Mucosa of descending colon (tissue), 3 donors: ENCODE results near the gene ZSWIM6. TPM values are rescaled to one million over a fixed set of nuclear protein-coding genes. Genes with fewer than 3 reads are reported as not detected.

Source experiments
- ATAC-seq: fragments of 200-7000 bp; cut with Tn5 transposase; one replicate; pipeline ENCODE4 v1.9.1; 2020; ENCODE audit warnings: mild to moderate bottlenecking, moderate library complexity
- DNase-seq, 3 donors: peaks; one replicate each; pipeline ENCODE4 v3.0.0-alpha.2; 2020
- H3K36me3 ChIP-seq: fragments of 200-600 bp; one replicate; pipeline ENCODE4 v1.8.0; 2021; ENCODE audit warnings: low read depth, mild to moderate bottlenecking
- H3K4me1 ChIP-seq: fragments of 200-600 bp; one replicate; pipeline ENCODE4 v1.8.0; 2021; ENCODE audit warnings: low read depth, mild to moderate bottlenecking
- H3K4me3 ChIP-seq: fragments of 200-600 bp; one replicate; pipeline ENCODE4 v1.8.0; 2021; ENCODE audit warnings: mild to moderate bottlenecking
- H3K9me3 ChIP-seq: fragments of 200-600 bp; one replicate; pipeline ENCODE4 v1.8.0; 2021; ENCODE audit warnings: mild to moderate bottlenecking
- intact Hi-C, 2 donors: fragments of 100-400 bp; cut with DNase I in 1 of 2; cut with micrococcal nuclease in 1 of 2; formaldehyde crosslinking; loops; one replicate each; pipeline versions ENCODE4 v1.11.0 to v1.11.1; 2022; cut with DNase I, micrococcal nuclease
- total RNA-seq, 3 donors: library from RNA; stranded (reverse); fragmentation: NEBNext Ultra II Directional in 2 of 3; extraction: Animal tissue kit (Norgen Biotek cat#: 25700) in 2 of 3; gene quantifications; one replicate each; pipeline versions ENCODE4 v1.2.1 to v1.2.4, GENCODE V29; 2021 to 2023
- TF ChIP-seq, protein P1 (sequence below): fragments of 200-600 bp; IDR thresholded peaks from one replicate; pipeline ENCODE4 v1.8.0; 2022; ENCODE audit warnings: antibody characterized with exemption, mild to moderate bottlenecking
- donor health status: DM: no; HTN: no; CAD: no; lungs with moderate emphysema.
- donor health status: DM: no; HTN: no; CAD: no.
- donor health status: DM: no; HTN: yes; CAD: no.

Gene ZSWIM6
- total RNA-seq, 3 donors from 2014 or later = 26.2 to 39.4 (median 27.8) TPM

DNA sequence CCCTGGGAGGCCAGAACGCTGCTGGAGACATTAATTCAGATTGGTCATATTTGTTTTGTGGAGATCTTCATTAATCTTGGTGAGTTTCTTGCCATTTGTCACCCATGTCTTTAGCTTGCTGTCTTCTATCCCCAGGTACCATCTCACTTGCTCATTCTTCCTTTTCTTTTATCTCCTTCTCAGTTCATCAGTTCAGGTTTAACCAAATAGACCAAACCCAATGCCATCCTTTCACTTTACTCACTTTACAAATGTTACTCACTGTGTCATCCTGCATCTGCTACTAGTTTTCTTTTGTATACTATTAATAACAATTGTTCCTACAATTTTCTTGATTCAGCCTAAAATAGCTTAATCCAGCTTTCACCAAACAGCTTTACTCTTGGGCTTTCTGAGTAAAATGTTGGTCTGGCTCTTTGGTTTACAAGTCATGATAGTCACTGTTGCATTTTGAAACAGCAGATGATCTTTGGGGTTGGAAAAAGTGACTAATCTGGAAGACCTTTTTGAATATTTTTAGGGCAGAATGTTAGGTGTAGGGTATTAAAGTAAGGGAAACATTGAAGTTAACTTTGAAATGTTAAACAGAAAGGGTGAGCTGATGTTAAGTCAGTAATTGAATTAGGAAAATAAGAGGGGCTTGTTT is 246.9 kb downstream of the ZSWIM6 start:
- ATAC-seq (no peak), DNase-seq (no peak)
- TF ChIP-seq, protein P1, sequence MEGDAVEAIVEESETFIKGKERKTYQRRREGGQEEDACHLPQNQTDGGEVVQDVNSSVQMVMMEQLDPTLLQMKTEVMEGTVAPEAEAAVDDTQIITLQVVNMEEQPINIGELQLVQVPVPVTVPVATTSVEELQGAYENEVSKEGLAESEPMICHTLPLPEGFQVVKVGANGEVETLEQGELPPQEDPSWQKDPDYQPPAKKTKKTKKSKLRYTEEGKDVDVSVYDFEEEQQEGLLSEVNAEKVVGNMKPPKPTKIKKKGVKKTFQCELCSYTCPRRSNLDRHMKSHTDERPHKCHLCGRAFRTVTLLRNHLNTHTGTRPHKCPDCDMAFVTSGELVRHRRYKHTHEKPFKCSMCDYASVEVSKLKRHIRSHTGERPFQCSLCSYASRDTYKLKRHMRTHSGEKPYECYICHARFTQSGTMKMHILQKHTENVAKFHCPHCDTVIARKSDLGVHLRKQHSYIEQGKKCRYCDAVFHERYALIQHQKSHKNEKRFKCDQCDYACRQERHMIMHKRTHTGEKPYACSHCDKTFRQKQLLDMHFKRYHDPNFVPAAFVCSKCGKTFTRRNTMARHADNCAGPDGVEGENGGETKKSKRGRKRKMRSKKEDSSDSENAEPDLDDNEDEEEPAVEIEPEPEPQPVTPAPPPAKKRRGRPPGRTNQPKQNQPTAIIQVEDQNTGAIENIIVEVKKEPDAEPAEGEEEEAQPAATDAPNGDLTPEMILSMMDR = no peak
- Histone ChIP-seq H3K4me3 (no peak overlapping the region), H3K4me1 (no peaks in the 10 kb centered on the region), H3K36me3 (no peaks in the 10 kb centered on the region), H3K9me3 (no peaks in the 10 kb centered on the region)
- intact Hi-C loops = no loop called here

DNA sequence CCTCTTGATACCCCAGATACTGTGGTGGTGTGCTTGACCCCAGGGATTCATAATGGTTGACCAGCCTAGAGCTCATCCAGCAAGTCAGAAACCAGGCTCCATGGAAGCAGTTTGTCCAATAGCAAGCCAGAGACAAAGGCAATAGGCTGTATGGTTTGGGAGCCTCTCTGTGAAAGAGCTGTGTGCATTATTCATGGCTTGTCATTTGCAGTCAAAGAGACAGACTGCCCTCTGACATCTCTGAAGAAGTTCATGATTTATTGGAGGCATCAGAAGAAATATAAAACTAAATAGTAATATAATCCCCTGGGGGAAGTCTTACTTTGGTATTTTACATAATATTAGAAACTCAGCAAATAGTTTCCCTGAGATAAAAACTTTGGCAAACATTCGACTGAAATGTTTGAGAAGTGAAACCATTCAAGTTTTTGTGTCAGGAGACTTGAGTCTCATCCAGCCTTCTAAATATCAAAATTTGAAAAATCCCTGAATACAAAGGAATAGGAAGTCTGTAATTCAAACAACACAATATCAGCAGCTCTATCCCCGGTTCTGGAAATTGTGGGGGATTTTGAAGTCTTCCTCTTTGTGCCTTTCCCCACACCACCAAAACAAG is 250.3 kb downstream of the ZSWIM6 start:
- DNase-seq = no peak
- no peaks in the 10 kb centered on the region for H3K36me3 ChIP-seq
- no peaks in the 10 kb centered on the region for H3K9me3 ChIP-seq
- TF ChIP-seq, protein P1 = no peak
- no peak for ATAC-seq
- H3K4me3 ChIP-seq = no peak overlapping the region
- no peaks in the 10 kb centered on the region for H3K4me1 ChIP-seq
- intact Hi-C loops = no loop called here

DNA sequence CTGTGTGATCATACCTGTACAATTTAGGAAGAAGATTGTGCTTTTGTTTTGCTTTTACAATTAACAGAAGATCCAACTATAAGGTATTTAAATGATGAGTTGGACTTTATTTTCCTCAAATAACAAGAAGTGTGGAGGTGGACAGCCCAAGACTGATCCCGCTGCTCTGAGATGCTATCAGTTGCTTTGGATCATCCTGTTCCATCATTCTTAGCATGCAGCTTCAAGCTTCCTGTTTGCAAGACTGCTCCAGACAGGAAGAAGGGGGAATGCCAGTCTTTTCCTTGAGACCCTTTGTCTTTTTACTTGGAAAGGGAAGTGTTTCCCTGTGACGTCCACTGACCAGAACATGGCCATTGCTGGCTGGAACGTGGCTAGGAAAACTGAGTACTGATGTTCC is 250.8 kb downstream of the ZSWIM6 start:
- intact Hi-C loops = no loop called here
- Histone ChIP-seq H3K9me3 (no peaks in the 10 kb centered on the region), H3K36me3 (no peaks in the 10 kb centered on the region), H3K4me1 (no peaks in the 10 kb centered on the region), H3K4me3 (no peak overlapping the region)
- DNase-seq (no peak), ATAC-seq (no peak)
- TF ChIP-seq, protein P1 = no peak

DNA sequence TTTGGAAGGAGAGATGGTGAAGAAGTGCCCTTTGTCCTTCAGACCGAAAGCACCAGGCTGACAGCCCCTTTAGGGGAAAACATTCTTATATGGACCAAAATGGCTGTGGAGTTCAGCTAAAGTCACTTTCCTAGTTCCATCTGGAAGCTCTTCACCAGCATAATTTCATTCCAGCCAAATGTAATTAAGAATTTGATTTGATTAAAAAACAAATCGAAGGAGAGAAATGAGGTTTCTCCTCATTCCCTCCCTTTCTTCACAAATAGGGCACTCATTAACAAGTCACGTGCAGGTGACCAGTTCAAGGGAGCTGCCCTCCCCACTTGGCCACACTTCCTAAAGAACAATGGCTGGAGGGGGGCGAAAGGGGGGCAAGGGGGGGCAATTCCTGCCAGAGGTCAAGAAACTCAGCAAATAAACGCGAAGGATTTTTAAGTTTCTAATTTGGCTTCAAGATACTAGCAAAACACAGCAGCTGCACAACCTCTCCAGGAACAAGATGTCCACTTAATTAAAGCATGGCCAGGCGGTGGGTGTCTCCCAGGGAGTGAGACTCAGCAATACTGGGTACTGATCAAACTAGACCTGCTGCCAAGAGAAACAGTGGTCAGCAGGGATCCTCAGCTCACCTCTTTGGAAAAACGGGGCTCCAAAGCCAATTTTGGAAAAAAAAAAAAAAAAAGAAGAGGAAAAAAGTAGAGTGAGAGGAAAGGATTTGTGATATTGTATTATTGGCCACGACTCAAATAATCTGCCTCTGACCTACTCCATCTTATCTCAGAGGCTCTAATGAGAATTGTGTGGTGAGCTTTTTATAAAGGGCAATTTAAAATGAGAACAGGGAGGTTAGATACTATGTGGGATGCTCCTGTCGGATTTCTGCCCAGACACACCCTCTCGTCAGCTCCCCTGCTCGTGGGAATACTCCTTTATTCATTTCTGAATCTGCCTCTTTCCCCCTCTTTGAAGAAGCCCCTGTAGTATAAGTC is 254.3 kb downstream of the ZSWIM6 start:
- ATAC-seq = no peak

DNA sequence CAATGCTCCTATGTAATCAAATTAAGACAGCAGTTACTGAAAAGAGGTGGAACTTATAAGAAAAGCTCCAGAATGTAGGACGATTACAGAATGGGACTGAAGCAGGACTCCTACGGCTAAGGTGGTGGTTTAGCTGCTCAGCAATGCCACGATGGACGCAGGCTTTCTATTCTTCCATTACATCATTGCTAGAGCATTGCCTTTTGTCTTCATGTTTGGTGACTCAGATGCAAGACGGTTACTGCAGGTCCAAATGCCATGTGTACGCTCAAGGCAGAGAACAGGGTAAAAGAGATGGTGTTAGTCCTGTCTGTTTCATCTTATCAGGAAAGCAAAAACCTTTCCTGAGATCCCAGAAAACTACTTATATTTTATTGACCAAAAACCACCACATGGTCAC is 255.1 kb downstream of the ZSWIM6 start:
- TF ChIP-seq, protein P1 = no peak
- H3K9me3 ChIP-seq = no peaks in the 10 kb centered on the region
- intact Hi-C loops = no loop called here
- H3K4me1 ChIP-seq = no peaks in the 10 kb centered on the region
- no peaks in the 10 kb centered on the region for H3K36me3 ChIP-seq
- DNase-seq (no peak), ATAC-seq (no peak)
- H3K4me3 ChIP-seq = no peak overlapping the region

More for the DNA sequence above, 254.3 kb downstream of the ZSWIM6 start:
- intact Hi-C loops = no loop called here
- Histone ChIP-seq H3K9me3 (no peaks in the 10 kb centered on the region), H3K4me1 (no peaks in the 10 kb centered on the region), H3K4me3 (no peak overlapping the region), H3K36me3 (no peaks in the 10 kb centered on the region)
- no peak for DNase-seq
- TF ChIP-seq, protein P1 = no peak
